ENCODE data around the gene PTPN1.

The PTPN1 gene

GRCh38 chr20:50509923-50510705 is at the start of gene PTPN1:
Gene PTPN1, plus strand, starts transcription at chr20:50510383. Its CDS starts 145 bp downstream, at chr20:50510528.
- peak within 1 kb of the TSS; percentile 85 for H3K9ac ChIP-seq (ENCODE audit: low read depth, low read length)
- no peaks in the 10 kb centered on the region for H3K36me3 ChIP-seq (ENCODE audit: insufficient read depth, low read length)
- H3K9me3 ChIP-seq (ENCODE audit: control insufficient read depth, insufficient read depth, low read length) = no peaks in the 10 kb centered on the region
- H3K4me1 ChIP-seq (ENCODE audit: insufficient read depth, low read length) = peaks cover 23% of the 10 kb centered on the region

DNA sequence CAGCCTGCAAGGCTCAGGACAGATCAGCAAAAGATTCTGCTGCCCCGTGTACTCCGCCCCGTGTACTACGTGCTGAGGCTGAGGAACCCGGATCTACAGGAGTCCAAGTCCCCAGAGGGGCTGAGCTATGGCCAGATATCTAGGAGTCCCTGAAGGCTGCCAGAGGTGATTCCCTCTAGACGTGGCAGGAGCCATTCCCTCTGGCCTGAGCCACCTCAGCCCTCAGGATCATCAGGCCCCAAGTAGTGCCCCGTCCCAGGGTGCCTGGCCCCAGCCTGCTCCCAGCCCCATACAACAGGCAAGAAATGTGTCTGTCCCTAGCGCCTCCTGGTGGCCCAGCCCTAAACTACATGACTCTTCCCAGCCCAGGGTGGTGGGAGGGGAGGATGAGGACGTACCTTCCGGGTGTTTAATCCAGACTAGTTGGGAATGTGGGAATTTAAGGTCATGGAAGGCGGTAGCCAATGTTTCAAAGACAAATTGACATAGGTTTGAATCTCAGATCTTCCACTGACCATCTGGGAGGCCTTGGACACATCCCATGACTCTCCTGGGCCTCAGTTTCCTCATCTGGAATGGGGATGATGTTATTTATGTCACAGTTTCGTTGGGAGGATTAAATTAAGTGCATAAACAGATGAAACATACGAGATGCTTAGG is 49.4 kb upstream of the PTPN1 start:
- Histone ChIP-seq H3K36me3 (ENCODE audit: insufficient read depth, low read length) (no peaks in the 10 kb centered on the region), H3K9ac (ENCODE audit: low read depth, low read length) (no peak overlapping the region), H3K4me1 (ENCODE audit: insufficient read depth, low read length) (peaks cover 9% of the 10 kb centered on the region; the same call in 1 of the 2 replicates), H3K9me3 (ENCODE audit: control insufficient read depth, insufficient read depth, low read length) (no peaks in the 10 kb centered on the region)

GRCh38 chr20:50462093-50462690 is 48.0 kb upstream of the PTPN1 start:
- H3K36me3 ChIP-seq (ENCODE audit: insufficient read depth, low read length) = no peaks in the 10 kb centered on the region
- no peaks in the 10 kb centered on the region for H3K9me3 ChIP-seq (ENCODE audit: control insufficient read depth, insufficient read depth, low read length)
- H3K4me1 ChIP-seq (ENCODE audit: insufficient read depth, low read length) = peaks cover 9% of the 10 kb centered on the region; the same call in 1 of the 2 replicates
- no peak overlapping the region for H3K9ac ChIP-seq (ENCODE audit: low read depth, low read length)

DNA sequence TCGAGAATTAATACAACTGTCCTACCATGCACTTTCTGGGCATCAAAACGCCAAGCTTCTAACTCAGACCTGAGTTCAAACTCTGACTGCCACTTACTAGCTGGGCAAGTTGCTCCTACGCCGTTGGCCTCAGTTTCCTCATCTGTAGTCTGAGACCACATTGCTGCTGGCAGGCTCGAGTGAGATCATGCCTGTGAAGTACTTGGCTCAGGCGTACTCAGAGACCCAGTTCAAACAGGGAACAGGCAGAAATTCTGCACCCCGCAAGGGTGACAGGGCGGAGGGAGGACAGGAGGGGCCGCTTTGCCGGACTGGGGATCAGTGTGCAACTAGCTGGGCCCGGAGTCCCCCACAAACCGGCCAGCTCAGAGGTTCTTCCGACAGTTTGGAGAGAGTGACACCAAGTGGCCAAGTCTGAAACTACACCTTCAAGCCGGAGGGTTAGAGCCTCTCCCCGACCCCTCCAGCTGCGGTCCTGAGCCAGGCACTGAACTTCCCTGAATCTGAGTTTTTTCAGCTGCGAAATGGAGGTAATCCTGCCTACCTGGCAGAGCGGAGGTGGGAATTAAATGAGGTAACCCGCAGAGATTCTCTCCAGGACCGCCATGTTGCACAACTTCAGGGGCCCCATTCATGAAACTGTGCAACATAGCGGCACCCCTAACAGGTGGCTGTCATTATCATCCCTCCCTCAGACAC is 46.0 kb upstream of the PTPN1 start:
- H3K36me3 ChIP-seq (ENCODE audit: insufficient read depth, low read length) = no peaks in the 10 kb centered on the region
- H3K9ac ChIP-seq (ENCODE audit: low read depth, low read length) = no peak overlapping the region
- H3K4me1 ChIP-seq (ENCODE audit: insufficient read depth, low read length) = peaks cover 7% of the 10 kb centered on the region; the same call in 1 of the 2 replicates
- no peaks in the 10 kb centered on the region for H3K9me3 ChIP-seq (ENCODE audit: control insufficient read depth, insufficient read depth, low read length)

DNA sequence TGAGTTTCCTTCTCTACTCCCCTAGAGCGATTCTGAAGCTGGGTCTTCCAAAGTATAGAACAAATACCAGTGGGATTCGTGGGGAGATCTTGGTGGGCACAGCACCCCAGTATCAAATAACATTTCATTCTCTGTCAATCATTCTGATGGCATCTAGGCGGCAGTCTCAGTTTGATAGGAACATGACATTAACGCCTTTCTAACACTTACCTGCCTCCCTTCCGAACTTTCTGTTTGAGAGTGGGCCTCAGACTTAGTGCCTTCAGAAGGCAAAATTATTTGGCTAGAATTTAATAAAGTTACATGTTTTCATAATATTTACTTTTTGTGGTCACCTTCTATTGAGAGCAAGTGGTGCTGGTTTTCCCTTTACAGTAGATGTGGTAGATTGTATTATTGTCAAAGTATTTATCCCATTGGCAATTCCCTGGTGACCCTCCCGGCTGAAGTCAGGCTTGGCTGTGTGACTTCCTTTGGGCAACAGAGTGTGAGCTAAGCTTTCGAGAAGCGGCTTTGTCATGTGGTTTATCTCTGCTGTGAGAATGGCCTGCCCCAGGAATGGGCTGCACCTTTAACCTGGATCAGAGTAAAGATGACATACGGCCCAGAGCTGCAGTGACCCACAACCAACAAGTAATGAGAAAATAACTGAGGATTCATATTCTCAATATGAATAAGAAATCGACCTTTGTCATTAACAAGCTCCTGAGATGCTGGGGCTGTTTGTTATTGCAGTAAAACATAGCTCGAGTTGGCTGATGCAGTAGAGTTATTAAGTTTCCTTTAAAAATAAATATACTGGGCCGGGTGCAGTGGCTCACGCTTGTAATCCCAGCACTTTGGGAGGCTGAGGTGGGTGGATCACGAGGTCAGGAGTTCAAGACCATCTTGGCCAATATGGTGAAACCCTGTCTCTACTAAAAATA is 45.2 kb upstream of the PTPN1 start:
- peaks cover 7% of the 10 kb centered on the region; the same call in 1 of the 2 replicates for H3K4me1 ChIP-seq (ENCODE audit: insufficient read depth, low read length)
- H3K36me3 ChIP-seq (ENCODE audit: insufficient read depth, low read length) = no peaks in the 10 kb centered on the region
- H3K9ac ChIP-seq (ENCODE audit: low read depth, low read length) = no peak overlapping the region
- no peaks in the 10 kb centered on the region for H3K9me3 ChIP-seq (ENCODE audit: control insufficient read depth, insufficient read depth, low read length)

DNA sequence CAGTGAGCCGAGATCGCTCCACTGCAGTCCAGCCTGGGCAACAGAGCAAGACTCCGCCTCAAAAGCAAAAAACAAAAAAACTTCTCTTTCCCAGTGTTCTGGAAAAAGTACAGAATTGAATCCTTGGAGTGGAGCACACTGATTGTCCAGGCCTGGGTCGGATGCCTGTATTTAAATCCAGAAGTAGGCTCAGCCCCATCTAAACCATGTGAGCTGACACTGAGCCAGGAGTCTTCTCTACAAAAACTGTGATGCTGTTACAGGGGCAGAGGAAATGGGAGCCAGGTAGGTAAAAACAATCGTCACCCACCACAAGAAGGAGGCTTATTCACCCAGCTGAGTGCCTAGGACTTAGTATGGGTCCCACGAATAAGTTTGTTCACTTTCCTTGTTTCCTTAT is 43.0 kb upstream of the PTPN1 start:
- Histone ChIP-seq H3K4me1 (ENCODE audit: insufficient read depth, low read length) (peaks cover 3% of the 10 kb centered on the region; the same call in 1 of the 2 replicates), H3K9ac (ENCODE audit: low read depth, low read length) (no peak overlapping the region), H3K36me3 (ENCODE audit: insufficient read depth, low read length) (no peaks in the 10 kb centered on the region), H3K9me3 (ENCODE audit: control insufficient read depth, insufficient read depth, low read length) (no peaks in the 10 kb centered on the region)

GRCh38 chr20:50467718-50468356 is 42.3 kb upstream of the PTPN1 start:
- Histone ChIP-seq H3K36me3 (ENCODE audit: insufficient read depth, low read length) (no peaks in the 10 kb centered on the region), H3K9me3 (ENCODE audit: control insufficient read depth, insufficient read depth, low read length) (no peaks in the 10 kb centered on the region), H3K9ac (ENCODE audit: low read depth, low read length) (no peak overlapping the region), H3K4me1 (ENCODE audit: insufficient read depth, low read length) (peaks cover 3% of the 10 kb centered on the region; the same call in 1 of the 2 replicates)

DNA sequence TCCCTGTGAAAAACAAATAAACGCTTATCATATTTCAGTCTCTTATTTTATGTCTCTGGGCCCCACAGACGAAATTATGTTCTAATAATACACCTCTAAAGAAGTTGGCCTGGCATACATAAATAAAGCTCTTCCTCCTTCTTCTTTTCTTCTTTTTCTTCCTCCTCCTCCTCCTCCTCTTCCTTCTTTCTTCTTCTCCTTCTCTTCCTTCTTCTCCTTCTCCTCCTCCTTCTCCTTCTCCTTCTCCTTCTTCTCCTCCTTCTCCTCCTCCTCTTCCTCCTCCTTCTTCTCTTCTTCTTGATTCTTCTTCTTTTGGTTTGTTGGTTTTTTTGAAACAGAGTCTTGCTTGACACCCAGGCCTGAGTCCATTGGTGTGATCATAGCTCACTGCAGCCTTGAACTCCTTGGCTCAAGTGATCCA is 41.8 kb upstream of the PTPN1 start:
- no peak overlapping the region for H3K9ac ChIP-seq (ENCODE audit: low read depth, low read length)
- no peaks in the 10 kb centered on the region for H3K9me3 ChIP-seq (ENCODE audit: control insufficient read depth, insufficient read depth, low read length)
- H3K36me3 ChIP-seq (ENCODE audit: insufficient read depth, low read length) = no peaks in the 10 kb centered on the region
- H3K4me1 ChIP-seq (ENCODE audit: insufficient read depth, low read length) = peaks cover 3% of the 10 kb centered on the region; the same call in 1 of the 2 replicates

- no peaks in the 10 kb centered on the region for H3K36me3 ChIP-seq (ENCODE audit: insufficient read depth, low read length)
Measured at GRCh38 chr20:50469176-50469723, 40.9 kb upstream of the PTPN1 start.

DNA sequence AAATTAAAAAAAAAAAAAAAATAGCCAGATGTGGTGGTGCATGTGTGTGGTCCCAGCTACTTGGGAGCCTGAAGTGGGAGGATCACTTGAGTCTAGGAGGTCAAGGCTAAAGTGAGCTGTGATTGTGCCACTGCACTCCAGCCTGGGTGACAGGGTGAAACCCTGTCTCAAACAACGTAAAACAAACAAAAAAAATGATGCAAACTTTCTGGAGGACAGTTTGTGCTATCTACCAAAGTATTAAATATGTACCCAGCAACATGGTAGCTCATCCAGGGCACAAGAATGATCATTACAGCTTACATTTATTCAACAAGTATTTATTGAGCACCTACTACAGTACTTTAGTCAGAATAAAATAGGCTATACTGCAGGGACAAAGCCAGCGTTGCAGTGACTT is 40.4 kb upstream of the PTPN1 start:
- H3K9me3 ChIP-seq (ENCODE audit: control insufficient read depth, insufficient read depth, low read length) = no peaks in the 10 kb centered on the region
- no peaks in the 10 kb centered on the region for H3K36me3 ChIP-seq (ENCODE audit: insufficient read depth, low read length)
- H3K4me1 ChIP-seq (ENCODE audit: insufficient read depth, low read length) = no peaks in the 10 kb centered on the region
- H3K9ac ChIP-seq (ENCODE audit: low read depth, low read length) = no peak overlapping the region

More at GRCh38 chr20:50469176-50469723, 40.9 kb upstream of the PTPN1 start:
- no peak overlapping the region for H3K9ac ChIP-seq (ENCODE audit: low read depth, low read length)
- no peaks in the 10 kb centered on the region for H3K9me3 ChIP-seq (ENCODE audit: control insufficient read depth, insufficient read depth, low read length)
- no peaks in the 10 kb centered on the region for H3K4me1 ChIP-seq (ENCODE audit: insufficient read depth, low read length)

- Histone ChIP-seq H3K36me3 (ENCODE audit: insufficient read depth, low read length) (no peaks in the 10 kb centered on the region), H3K9ac (ENCODE audit: low read depth, low read length) (no peak overlapping the region), H3K4me1 (ENCODE audit: insufficient read depth, low read length) (no peaks in the 10 kb centered on the region), H3K9me3 (ENCODE audit: control insufficient read depth, insufficient read depth, low read length) (no peaks in the 10 kb centered on the region)
Measured at GRCh38 chr20:50470264-50470858, 39.8 kb upstream of the PTPN1 start.

DNA sequence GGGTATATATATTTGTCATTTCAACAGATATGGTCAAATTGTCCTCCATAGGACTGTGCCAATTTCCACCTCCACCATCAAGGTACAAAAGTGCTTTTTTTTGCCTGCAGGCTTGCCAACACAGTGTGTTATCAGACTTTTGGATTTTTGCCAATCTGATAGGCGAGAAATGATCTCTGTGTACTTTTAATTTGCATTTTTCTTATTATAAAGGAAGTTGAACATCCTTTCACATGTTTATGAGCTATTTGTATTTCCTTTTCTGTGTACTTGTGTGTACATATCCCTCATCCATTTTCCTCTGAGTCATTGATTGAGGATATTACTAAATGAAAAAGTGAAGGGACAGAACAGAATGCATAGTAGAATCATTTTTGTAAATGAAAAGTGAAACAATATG is 39.0 kb upstream of the PTPN1 start:
- no peaks in the 10 kb centered on the region for H3K4me1 ChIP-seq (ENCODE audit: insufficient read depth, low read length)
- H3K9me3 ChIP-seq (ENCODE audit: control insufficient read depth, insufficient read depth, low read length) = no peaks in the 10 kb centered on the region
- H3K9ac ChIP-seq (ENCODE audit: low read depth, low read length) = no peak overlapping the region
- H3K36me3 ChIP-seq (ENCODE audit: insufficient read depth, low read length) = no peaks in the 10 kb centered on the region

All from ES-I3 (cell line).